HG03457 (cell line): ENCODE data around the gene NOS3.
"Not testable (repeated sequence)": the region's sequence is repeated elsewhere in the genome, so short reads cannot be mapped to it uniquely, and the experiment has no call there.

Experiments used
- ATAC-seq: cut with Tn5 transposase; IDR thresholded peaks from one replicate; pipeline ENCODE4 v1.9.1; 2021; ENCODE audit warnings: moderate number of reproducible peaks; ENCODE audit not compliant: unreplicated experiment

The NOS3 gene

DNA sequence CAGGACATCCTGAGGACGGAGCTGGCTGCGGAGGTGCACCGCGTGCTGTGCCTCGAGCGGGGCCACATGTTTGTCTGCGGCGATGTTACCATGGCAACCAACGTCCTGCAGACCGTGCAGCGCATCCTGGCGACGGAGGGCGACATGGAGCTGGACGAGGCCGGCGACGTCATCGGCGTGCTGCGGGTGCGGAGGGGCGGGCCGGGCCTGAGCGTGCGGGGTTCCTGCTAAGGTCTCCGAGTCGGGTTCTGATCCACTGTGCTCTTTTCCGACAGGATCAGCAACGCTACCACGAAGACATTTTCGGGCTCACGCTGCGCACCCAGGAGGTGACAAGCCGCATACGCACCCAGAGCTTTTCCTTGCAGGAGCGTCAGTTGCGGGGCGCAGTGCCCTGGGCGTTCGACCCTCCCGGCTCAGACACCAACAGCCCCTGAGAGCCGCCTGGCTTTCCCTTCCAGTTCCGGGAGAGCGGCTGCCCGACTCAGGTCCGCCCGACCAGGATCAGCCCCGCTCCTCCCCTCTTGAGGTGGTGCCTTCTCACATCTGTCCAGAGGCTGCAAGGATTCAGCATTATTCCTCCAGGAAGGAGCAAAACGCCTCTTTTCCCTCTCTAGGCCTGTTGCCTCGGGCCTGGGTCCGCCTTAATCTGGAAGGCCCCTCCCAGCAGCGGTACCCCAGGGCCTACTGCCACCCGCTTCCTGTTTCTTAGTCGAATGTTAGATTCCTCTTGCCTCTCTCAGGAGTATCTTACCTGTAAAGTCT lies 23.1 kb downstream of the NOS3 start:
- no peak for ATAC-seq

DNA sequence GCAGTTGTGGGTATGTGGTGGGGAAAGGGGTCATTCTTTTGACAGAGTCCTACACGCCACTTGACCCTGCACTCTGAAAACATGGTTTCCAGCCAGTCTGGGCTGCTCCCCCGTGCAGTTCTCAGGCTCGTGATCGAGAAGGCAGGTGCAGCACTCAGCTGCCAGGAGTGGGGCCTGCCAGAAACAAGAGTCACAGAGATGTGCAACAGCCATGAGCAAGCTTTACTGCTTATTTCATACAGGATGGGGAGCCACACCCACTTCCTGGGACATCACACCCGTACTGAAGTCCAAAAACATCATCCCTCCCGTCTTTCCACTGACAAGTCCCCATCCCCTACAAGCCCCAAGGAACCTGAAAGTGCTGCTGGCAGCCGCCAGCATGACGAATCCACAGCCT lies 24.1 kb downstream of the NOS3 start:
- no peak for ATAC-seq

- no peak for ATAC-seq
These were observed 25.1 kb downstream of the NOS3 start for GRCh38 chr7:151015967-151016366.

DNA sequence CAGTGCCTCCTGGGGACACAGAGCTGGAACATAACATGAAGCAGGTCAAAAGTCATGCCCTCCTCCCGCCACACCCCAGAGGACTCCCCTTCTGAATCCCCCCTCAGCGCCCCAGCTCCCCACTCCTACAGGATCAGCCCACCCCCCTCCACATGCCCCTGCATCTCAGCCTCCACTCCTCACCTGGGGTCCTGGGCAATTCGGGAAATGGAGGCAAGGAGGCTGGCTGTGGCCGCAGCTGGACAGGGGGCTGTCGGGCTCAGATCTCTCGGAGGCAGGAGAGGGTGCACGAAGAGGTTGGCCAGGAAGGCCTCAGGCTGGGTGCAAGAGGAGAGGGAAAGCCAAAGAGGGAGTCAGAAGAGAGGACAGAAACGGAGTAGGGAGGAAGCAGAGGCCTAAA lies 25.7 kb downstream of the NOS3 start:
- no peak for ATAC-seq

DNA sequence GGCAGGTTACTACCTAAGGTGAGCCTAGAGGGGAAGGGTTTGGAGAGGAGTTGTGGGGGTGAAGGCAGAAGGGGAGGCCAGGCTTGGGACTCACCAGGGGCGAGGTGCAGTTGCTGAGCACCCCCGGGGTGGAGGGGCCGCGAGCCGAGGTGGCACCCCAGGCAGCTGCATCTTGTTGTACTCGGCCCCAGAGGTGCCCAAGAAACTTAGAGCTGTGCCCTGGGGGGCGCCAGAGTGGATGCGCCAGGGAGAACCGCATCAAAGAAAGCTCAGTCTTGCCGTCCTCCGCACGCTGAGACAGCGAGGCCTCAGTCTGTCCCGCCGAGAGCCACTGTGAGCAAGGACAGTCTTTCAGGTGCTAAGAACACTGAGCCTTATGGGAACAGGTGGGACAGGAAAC lies 26.1 kb downstream of the NOS3 start:
- ATAC-seq = no peak

DNA sequence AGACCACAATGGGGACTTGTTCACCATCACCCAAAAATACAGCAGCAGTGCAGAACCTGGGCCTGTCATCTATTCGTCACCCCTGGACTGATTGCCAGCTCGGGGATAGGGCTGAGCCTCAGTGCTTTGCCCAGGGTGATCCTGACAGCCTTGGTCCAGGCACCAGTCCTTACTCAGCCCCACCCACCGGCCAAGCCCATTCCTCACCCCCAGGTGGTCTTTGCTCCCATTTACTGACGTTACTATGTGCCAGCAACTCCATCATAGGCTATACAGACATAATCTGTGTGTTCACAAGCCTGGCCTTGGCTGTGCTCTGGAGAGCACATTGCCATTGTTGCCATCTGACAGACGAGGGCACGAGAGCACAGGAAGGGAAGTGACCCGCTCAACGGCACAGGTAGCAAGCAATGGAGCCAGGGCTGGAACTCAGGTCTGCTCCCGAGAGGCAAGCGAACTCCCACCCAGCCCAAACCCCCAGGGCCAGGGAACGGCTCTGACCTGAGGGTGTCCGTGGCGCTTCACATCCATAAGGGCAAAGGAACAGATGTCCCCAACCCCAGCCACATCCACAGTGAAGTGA lies 26.6 kb downstream of the NOS3 start:
- no peak for ATAC-seq

- no peak for ATAC-seq
These were observed 27.2 kb downstream of the NOS3 start for GRCh38 chr7:151017953-151018420.

DNA sequence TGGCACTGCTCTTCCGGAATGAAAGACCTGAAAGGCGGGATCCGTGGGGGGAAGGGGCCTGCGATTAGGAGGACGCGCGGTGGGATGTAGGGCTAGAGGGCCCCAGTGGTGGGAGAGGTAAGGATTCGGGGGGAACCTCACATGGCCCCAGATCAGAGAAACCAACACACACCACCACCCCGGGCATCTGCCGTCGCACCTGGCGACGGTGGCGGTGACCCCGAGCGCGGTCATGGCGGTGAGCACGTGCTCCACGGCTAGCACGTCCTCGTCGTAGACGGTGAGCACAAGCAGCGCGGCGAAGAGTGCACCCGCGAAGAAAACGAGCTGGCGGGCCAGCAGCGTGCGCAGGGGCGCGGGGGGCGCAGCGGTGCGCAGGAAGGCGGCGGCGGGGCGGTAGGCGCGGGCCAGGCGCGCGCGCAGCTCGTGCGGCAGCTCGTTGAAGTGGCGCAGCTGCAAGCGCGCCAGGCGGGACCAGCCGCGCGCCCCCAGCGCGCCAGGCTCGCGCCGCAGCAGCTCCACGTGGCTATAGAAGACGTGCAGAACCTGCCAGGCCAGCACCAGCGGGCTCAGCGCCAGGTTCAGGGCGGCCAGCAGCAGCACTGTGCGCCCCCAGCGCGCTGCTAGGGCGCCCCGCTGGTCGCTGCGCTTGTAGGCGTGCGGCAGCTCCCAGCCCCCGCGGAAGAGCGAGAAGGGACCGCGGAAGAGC lies 27.8 kb downstream of the NOS3 start:
- ATAC-seq = no peak

- ATAC-seq = no peak
These were observed 28.3 kb downstream of the NOS3 start for GRCh38 chr7:151019130-151019447.

DNA sequence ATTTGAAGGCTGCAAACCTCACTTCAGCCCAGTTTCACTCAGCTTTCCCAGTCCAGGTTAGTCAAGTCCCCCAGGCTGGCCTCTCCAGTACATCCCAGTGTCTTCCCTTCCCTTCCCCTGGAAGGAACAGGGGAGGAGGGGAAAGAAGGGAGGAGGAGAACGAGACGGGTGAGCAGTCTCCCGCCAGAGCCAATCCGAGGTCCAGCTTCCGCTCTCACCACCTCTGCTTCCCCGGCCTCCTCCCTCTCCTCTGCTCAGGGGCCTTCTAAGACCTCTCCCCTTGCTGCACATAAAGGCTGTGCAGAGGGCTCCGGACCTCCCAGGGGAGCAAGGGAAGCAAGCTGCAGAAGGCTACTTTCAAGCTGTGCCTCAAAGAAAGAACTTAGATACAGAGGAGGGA lies 29.4 kb downstream of the NOS3 start:
- no peak for ATAC-seq

DNA sequence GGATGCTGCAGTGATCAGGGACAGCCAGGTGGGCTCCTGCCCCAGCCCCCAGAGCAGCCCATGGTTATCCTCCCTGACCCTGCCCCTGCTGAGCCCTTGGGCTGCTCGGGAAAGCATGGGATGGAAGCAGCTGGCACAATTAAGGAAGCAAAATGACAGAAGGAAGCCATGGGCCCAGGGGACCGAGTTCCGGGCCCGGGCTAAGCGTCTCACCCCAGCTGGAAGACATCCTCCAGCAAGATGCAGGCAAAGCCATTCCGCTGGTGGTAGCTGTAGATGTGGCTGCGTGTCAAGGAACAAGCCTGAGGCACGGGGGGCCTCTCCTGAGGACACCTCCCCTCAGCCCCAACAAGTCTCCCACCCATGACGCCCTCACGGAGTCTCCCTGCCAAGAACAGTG lies 32.4 kb downstream of the NOS3 start:
- no peak for ATAC-seq

- no peak for ATAC-seq
These were observed 33.7 kb downstream of the NOS3 start, which contains the start of gene ATG9B for GRCh38 chr7:151024435-151025056. Gene ATG9B, minus strand, starts transcription at chr7:151024494. Its CDS starts 71 bp downstream, at chr7:151024423.

DNA sequence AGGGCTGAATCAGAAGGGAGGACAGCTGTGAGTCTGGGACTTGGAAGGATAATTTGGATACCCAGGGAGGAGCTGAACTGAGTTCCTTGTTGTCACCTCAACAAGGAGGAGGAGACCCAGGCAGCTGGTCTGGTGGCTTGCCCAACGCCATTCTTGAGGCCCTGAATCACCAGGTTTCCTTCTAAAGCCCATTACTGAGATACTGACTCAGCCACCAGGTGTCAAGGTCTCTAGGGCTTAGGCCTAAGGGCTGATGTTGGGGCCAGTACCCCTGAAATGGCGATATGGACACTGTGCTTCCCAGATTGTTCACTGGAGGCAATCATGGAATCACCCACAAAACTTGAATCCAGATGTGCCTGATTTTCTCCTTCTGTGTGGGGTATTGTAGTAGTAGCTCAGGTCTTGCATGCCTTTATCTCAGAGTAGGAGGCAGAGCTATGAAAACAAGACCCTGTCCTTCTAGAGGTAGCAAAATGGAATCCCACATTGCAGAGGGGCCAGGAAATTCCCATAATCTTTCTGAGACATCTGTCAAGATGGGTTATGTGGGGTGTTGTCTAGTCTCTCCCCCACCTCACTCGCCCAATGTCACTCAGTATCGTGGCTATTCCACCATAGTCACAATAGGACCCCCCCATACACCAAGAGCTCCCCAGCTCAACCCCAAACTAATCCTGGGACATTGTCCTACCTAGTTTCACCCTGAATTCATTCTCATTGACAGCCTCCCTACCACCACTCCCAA lies 35.3 kb downstream of the NOS3 start:
- ATAC-seq = no peak

DNA sequence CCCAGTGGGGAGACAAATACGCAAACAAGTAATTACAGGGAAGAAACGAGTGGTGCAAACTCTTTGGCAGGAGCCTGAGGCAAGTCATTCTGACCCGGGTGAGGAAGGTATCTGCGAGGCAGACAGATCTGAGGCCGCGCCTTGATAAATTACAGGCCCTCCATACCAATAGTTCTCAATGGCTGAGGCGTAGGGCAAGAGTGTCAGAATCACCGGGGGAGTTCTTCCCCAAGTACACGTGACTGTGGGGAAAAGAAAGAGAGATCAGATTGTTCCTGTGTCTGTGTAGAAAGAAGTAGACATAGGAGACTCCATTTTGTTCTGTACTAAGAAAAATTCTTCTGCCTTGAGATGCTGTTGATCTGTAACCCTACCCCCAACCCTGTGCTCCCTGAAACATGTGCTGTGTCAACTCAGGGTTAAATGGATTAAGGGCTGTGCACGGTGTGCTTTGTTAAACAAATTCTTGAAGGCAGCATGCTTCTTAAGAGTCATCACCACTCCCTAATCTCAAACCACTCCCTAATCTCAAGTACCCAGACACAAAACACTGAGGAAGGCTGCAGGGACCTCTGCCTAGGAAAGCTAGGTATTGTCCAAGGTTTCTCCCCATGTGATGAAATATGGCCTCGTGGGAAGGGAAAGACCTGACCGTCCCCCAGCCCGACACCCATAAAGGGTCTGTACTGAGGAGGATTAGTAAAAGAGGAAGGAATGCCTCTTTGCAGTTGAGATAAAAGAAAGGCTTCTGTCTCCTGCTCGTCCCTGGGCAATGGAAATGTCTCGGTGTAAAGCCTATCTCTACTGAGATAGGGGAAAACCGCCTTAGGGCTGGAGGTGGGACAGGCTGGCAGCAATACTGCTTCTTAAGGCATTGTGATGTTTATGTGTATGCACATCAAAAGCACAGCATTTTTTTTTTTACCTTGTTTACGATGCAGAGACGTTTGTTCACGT lies 36.2 kb downstream of the NOS3 start:
- ATAC-seq = not testable (repeated sequence)

GRCh38 chr7:151027728-151028130 lies 36.9 kb downstream of the NOS3 start:
- ATAC-seq = not testable (repeated sequence)

GRCh38 chr7:151028131-151028947 lies 37.5 kb downstream of the NOS3 start, which contains the start of gene ABCB8:
Gene ABCB8, plus strand, starts transcription at chr7:151028450. Its CDS starts 66 bp downstream, at chr7:151028516.
- peak; percentile 92 for ATAC-seq

GRCh38 chr7:151028948-151029501 lies 38.2 kb downstream of the NOS3 start:
- ATAC-seq = no peak

DNA sequence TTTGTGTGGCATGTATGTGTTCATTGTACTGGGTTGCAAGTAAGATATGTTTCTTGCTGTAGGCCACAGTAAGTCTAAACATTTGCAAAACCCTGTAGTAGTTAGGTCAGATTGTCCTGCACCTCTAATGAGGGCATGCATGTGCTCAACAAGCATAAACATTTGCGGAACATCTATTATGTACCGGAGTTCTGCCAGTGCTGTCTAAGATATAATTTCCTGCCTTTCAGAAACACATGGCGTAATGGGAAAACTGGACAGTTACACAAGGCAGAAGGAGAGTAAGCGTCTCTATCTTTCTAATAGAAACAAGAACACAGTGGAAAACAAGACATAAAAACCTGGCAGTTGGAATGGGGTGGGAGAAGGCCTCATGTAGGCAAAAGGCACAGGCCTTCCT lies 40.2 kb downstream of the NOS3 start:
- ATAC-seq = no peak
